Measurements from ENCODE around the gene XPO6.

XPO6 gene

GRCh38 chr16:28183484-28183883, 28.3 kb downstream of the XPO6 start:
- no peak for FAIRE-seq

DNA sequence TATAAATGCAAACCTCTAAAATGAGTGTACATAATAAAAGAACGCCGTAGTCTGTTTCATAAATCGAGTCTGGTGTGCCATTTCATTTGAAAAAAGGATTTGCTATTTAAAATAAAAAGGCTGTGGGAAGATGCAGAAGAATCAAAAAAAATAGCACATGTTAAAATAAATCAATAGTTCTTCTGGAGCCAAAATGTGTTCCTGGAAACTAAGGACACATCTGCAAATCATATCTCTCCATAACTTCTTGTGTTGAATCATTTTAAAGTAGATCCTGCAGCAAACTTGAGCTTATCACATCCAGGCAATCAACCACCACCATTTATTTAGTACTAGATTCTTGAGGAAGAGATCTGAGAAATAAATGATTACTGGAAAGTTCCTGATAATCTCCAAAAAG, 29.0 kb downstream of the XPO6 start:
- FAIRE-seq: no peak

GRCh38 chr16:28182183-28182582, 29.6 kb downstream of the XPO6 start:
- no peak for FAIRE-seq

GRCh38 chr16:28181515-28181914, 30.2 kb downstream of the XPO6 start:
- FAIRE-seq: no peak

GRCh38 chr16:28180655-28181460, 30.9 kb downstream of the XPO6 start:
- no peak for FAIRE-seq

DNA sequence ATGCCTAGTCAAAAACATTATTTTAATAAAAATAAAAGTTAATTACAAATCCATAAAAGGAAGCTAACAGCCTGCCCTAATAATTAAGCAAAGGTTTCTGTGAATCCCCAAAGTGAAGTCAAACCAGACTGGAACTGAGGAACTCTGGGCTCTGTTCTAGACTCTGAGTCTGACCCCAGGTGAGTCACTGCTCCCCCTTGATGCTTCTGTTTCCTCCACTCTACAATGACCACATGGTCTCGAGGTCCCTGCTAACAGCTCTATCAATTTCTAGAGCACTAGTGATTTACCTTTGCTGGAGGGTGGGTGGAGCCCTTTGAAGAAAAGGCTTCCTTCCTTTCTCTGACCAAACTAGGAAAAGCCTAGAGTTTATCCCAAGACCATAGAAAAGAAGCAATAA, 32.4 kb downstream of the XPO6 start:
- FAIRE-seq: no peak

DNA sequence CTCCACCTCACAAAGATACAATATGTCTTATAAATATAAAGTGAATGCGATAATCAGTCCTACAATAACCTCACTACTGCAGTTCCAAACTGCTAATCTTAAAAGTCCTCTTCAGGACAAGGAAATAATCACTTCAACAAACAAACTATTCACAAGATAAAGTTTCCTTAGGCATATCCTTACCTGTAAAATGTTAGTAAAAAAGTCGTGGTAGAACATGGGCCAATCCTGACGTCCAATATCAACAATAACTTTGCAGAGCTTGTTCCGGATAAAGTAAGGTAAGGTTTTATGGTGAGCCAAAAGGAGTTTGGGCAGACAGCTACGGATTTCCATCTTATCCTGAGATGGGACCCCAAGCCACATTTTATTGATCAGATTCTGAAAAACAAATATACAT, 36.0 kb downstream of the XPO6 start:
- FAIRE-seq: no peak

DNA sequence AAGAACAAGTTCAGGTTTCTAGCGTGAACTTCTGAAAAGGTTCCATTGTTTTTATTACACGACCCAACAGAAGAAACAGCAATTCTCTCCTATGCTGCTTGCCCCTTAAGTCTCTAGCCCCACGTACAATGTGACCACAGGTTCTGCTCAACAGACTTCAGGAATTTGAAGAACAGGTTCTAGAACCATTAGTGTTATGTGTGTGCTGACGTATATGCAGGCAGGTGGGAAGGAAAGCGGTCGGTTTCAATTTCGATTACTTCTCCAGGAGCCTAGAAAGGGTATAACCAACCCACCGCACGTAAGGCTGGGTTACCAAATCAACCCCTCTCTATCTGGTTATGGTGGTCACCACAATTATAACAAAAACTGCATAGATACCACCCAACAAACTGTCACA, 39.4 kb downstream of the XPO6 start:
- no peak for FAIRE-seq

DNA sequence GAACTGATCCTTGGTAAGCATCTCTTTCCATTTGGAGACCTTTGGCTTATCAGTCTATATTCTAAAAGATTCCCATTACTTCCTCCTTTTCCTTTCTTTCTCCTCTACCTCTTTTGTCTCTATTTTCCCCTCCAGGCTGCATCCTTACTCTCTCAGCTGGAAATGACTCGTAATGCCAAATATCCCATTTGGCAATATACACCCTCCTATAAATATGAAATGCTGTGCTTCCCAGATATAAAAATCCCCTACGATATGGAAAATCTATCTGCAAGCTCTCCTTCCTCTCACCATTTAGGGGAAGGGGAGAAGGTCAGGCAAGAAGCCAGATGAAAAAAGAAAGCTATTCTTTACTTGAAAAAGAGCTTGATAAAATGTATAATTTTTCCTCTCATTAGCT, 39.9 kb downstream of the XPO6 start:
- no peak for FAIRE-seq

DNA sequence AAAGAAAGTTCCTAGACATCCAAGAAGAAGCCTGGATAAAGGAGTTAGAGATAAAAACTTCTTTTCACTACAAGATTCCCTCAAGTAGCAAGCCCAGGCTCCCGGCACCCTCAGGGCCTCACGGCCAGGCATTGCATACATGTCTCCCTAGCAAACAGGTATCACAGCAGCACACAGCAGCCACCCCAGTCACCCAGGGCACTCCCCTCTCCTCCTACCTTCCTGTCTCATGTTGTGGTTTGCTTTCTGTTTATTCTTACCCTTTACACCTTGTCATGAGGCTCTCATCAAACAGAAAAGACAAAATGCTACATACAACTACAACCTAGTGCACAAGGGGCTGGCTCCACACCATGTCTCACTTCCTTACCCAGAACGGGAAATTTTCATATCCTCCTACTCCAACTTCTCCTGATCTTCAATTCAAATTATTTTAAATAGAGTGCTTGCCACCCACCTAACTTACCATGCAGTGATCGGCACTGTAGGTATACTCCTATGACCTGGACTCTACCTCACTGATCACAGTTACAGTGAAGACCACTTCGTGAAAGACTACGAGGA, 42.7 kb downstream of the XPO6 start:
- no peak for FAIRE-seq

GRCh38 chr16:28167730-28168129, 44.0 kb downstream of the XPO6 start:
- no peak for FAIRE-seq

- no peak for FAIRE-seq
These were observed 44.5 kb downstream of the XPO6 start for GRCh38 chr16:28167221-28167620.

DNA sequence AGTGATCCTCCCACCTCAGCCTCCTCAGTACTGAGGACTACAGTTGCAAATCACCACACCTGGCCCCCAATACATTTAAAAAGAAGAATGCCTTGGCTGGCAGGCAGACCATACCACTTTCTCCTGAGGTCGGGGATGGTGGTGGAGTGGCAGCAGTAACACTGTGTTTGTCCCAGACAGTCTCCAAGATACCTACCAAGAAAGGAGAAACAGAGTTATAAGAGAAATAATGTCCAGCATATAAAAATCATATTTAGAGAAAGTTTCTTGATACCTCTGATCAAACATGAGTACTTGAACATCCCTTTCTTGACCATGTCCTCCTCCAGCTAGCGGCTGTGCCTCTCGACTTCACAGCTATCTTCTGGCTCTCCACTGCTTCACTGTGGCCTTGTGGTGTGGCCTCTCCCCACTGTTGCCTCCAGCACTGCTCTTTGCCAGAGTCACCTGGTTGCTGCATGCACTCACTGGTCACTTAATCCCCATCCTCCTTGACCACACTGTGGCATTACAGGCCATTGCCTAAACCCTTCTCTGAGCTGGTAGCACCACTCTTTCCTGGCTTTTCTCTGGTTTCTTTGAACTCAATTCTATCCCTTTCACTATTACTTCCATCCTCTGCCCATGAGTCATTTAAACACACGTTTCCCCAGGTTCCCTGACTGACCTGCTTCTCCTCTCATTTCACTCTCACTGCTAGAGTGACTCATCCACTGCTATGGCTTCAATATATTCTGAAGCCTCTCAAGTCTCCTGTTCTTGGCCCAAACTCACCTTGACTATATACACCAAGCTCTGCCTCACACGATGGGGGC, 45.2 kb downstream of the XPO6 start:
- no peak for FAIRE-seq

GRCh38 chr16:28165598-28165997, 46.2 kb downstream of the XPO6 start:
- FAIRE-seq: no peak

DNA sequence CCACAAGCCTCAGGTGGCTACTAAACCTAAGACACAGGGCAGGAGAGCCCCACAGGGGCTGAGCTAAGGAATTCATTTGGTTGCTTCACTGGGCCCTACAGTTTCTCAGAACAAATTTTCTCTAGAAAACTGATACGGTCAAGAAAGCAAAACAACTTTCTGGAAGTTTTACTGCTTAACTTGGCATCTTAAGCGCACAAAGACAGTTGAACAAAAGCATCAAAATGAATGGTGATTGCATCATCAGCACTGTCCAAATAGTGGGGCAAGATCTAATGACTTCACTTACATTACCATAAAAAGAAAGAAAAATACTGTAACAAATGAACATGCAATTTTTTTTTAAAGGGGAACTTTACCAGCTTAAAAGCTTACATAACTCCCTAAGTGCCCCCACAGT, 47.6 kb downstream of the XPO6 start:
- FAIRE-seq: no peak

DNA sequence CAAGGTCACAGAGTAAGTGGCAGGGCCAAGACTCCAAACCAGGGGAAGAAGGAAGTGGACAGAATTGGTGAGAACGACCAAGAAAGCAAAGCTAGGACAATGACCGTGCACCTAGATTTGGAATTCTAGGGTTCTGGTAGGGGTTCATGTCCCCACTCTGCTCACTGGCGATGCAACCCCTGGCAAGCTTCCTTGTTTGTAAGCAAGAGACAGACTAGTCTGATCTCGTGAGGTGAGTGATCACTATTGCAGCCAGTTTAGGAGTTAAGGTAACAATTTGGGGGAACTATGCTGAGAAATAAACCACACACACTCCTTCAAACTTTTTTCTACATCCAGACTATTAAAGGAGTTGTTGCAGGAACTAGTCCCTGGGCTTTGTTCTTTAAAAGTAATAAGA, 48.1 kb downstream of the XPO6 start:
- FAIRE-seq: no peak

DNA sequence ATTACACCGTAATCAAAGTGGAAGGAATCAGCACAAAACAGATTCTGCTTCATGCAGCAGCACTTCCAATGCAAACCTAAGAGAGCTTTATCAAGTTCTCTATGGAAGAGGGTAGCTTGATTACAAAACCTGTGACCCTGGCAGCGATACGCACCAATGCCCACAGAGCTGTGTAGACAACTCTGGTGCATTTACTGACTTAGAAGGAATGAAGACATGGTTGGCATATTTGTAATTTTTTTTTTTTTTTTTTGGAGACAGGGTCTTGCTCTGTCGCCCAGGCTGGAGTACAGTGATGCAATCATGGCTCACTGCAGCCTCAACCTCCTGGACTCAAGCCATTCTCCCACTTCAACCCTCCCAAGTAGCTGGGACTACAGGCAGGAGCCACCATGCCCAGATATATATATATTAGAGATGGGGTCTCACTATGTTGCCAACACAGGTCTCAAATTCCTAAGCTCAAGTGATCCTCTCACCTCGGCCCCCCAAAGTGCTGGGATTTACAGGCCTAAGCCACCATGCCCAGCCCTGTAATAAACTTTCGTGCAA, 49.4 kb downstream of the XPO6 start:
- no peak for FAIRE-seq

DNA sequence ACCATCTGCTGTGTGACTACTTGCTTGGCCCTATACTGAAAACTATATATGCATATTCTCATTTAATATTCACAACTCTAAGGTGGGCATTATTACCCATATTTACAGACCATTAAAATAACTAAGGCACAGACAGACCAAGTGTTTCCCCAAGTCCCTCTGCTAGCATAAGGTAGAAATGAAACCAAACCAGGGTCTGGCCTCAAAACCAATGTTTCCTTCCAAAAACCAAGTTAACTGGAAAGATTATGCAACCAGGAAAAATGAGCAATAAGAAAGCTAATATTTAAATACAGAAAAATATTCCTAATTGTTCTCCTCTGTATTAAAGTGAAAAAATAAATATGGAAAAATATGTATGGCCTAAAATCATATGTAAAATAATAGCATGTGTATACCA, 50.1 kb downstream of the XPO6 start:
- FAIRE-seq: no peak

- no peak for FAIRE-seq
These were observed 53.6 kb downstream of the XPO6 start for GRCh38 chr16:28158136-28158535.

DNA sequence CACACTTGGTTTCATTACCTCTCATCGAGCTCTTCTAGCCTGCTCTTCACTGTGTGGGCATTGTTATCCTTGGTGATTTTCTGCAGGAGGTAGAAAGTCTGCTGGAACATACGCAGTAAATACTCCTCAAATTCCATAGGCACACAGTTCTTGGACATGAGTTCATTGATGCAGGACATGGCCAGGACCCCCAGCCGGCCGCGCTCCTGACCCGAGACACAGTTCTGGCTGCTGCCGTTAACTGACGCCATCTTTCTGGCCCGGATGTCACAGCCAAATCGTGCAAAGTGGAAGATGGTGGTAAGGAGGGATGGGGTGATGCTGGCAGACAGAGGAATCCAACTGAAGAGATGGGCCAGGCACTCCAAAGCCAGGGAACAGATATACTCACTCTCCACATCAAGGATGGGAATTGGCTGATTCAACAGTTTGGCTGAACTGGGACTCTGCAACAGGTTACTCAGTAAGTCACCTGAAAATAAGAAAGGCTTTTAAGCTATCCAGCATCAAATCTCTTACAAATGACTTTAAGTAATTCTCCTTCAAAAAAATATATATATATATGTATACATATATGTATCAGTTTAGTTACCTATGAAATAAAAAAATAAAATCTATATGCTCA, 55.6 kb downstream of the XPO6 start:
- FAIRE-seq: no peak

- no peak for FAIRE-seq
These were observed 56.5 kb downstream of the XPO6 start for GRCh38 chr16:28155293-28155692.

- FAIRE-seq: no peak
These were observed 60.6 kb downstream of the XPO6 start for GRCh38 chr16:28151180-28151579.

Measured in islet of Langerhans (tissue), 1 donor.